HL-60 (cell line): Measurements from ENCODE around the gene ADAR.

Source experiments
- DNase-seq, 2 experiments: peaks; one replicate each; pipeline ENCODE4 v3.0.0-alpha.2; 2010 to 2020; ENCODE audit warnings: low read depth in 1 of 2, low spot score in 1 of 2
- H3K27ac ChIP-seq: fragments of 250-450 bp; sonication (Bioruptor Pico); replicated peaks from 2 replicates; pipeline ENCODE4 v1.5.1; 2020; ENCODE audit warnings: mild to moderate bottlenecking, moderate library complexity
- H3K27me3 ChIP-seq: fragments of 250-450 bp; sonication (Bioruptor Pico); 2 replicates; pipeline ENCODE4 v1.5.1; 2021; ENCODE audit warnings: mild to moderate bottlenecking, moderate library complexity; ENCODE audit not compliant: insufficient read depth, poor library complexity, severe bottlenecking
- H3K4me3 ChIP-seq: replicated peaks from 2 replicates; pipeline ENCODE4 v1.5.1; 2011; ENCODE audit warnings: mild to moderate bottlenecking, control low read depth, low read length; ENCODE audit not compliant: insufficient read depth
- GABPA ChIP-seq: IDR thresholded peaks from 2 replicates; pipeline ENCODE4 v1.6.1; 2012; ENCODE audit warnings: low read depth
- POLR2AphosphoS5 ChIP-seq: IDR thresholded peaks from 2 replicates; pipeline ENCODE4 v1.6.1; 2012; ENCODE audit warnings: low read depth
- SPI1 ChIP-seq: IDR thresholded peaks from 2 replicates; pipeline ENCODE4 v1.6.1; 2012; ENCODE audit warnings: low read depth, mild to moderate bottlenecking, borderline replicate concordance
- TF ChIP-seq, protein P1 (sequence below): IDR thresholded peaks from 2 replicates; pipeline ENCODE4 v1.6.1; 2012; ENCODE audit warnings: low read depth; ENCODE audit not compliant: insufficient replicate concordance
- TF ChIP-seq, protein P2 (sequence below): IDR thresholded peaks from one replicate; pipeline ENCODE4 v1.5.1; 2011; ENCODE audit warnings: low read length, control low read depth, inconsistent platforms; ENCODE audit not compliant: insufficient read depth

ADAR gene

DNA sequence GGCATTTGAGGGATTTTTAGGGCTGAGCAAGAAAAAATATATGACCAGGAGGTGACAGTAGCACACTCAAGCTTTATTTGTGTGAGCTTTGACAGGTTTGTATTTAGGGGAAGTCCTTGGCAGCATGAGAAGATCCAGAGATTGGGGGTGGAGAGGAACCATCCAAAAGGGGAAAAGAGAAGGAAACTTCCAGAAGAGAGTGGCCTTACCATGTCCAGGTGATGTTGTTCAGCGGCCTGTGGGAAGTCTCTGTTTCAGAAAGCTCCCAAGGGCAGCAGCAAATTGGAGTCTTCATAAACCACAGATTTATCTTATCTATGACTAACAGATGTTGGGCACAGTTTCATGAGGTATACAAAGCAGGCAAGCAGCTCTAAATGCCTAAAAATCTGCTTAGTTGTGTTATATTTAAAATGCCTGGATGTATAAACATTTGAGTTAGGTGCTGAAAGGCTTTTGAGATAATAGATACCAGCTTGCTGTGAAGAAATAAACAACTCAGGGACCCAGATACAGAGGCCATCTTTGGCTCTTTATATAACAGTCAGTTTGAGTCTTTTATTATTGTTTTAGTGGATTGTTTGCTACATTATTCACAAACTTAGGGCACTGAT lies 21.2 kb upstream of the ADAR start:
- Histone ChIP-seq H3K4me3 (no peak overlapping the region), H3K27ac (no peak overlapping the region), H3K27me3 (no peaks in the 10 kb centered on the region)
- DNase-seq = no peak
- TF ChIP-seq SPI1 = peak; percentile 22; the same call in 1 of the 2 replicates
- no peak for TF ChIP-seq POLR2AphosphoS5

DNA sequence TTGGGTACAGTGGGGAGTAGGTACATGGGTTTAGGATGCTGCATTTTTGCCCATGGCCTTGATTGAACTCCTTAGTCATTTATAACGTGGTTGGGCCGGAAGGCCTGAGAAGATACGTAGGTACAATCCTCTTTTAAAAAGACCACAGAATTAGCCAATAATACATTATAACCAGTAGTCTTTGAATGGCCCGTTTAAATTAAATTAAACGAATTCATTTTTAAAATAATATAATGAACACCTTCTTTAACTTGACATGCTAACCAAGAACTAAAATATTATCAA lies 20.1 kb upstream of the ADAR start:
- H3K27ac ChIP-seq = peak overlapping the region; percentile 93
- H3K27me3 ChIP-seq = no peaks in the 10 kb centered on the region
- no peak for DNase-seq
- 0 out of 2 replicates have a peak, but pooled peaks have one; percentile 1 for TF ChIP-seq POLR2AphosphoS5
- TF ChIP-seq, protein P1, sequence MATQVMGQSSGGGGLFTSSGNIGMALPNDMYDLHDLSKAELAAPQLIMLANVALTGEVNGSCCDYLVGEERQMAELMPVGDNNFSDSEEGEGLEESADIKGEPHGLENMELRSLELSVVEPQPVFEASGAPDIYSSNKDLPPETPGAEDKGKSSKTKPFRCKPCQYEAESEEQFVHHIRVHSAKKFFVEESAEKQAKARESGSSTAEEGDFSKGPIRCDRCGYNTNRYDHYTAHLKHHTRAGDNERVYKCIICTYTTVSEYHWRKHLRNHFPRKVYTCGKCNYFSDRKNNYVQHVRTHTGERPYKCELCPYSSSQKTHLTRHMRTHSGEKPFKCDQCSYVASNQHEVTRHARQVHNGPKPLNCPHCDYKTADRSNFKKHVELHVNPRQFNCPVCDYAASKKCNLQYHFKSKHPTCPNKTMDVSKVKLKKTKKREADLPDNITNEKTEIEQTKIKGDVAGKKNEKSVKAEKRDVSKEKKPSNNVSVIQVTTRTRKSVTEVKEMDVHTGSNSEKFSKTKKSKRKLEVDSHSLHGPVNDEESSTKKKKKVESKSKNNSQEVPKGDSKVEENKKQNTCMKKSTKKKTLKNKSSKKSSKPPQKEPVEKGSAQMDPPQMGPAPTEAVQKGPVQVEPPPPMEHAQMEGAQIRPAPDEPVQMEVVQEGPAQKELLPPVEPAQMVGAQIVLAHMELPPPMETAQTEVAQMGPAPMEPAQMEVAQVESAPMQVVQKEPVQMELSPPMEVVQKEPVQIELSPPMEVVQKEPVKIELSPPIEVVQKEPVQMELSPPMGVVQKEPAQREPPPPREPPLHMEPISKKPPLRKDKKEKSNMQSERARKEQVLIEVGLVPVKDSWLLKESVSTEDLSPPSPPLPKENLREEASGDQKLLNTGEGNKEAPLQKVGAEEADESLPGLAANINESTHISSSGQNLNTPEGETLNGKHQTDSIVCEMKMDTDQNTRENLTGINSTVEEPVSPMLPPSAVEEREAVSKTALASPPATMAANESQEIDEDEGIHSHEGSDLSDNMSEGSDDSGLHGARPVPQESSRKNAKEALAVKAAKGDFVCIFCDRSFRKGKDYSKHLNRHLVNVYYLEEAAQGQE = no peak
- H3K4me3 ChIP-seq = peak overlapping the region; percentile 99

DNA sequence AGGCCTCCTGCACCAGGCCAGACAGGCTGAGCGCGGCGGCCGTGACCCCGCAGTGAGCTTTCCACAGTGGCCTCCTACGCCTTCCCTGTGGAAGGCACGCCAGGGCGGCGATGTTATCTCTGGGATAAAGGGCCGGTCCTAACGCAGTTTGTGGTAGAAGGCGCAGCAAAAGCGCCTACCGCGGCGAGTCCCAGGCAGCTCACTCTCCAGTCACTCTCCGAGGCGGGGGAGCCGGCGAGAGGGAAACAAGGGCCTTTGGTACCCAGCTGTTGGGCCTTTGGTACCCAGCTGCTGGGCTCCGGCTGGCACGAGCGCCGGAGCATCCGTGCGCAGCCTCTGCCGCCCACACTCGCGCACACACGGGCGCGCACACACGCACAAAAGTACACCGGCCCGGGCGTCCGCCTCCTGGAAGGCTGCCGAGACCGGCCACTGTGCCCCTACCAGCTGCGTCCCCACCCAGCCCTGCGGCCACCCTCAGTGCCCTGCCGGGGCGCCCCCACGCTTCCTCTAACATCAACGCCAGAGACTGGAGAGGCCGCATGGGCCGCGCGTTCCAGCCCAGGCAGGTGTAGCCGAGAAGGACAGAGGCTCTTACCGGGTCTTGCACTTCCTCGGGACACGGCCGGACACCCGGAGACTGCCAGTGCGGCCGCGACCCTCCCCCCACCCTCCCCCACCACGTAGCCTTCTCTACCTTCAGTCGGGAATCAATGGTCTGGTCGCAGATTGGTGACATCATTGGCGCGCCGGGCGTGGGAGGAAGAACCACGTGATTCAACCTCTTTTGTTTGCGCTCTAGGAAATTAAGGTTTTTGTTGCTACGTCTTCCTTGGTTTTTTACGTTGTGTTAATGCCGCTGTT lies 19.5 kb upstream of the ADAR start:
- Histone ChIP-seq H3K4me3 (peak overlapping the region; percentile 99), H3K27ac (peak overlapping the region; percentile 93), H3K27me3 (no peaks in the 10 kb centered on the region)
- peak; percentile 85 to 92 for DNase-seq
- peak; percentile 67; the same call in 1 of the 2 replicates for TF ChIP-seq POLR2AphosphoS5
- no peak for TF ChIP-seq GABPA

DNA sequence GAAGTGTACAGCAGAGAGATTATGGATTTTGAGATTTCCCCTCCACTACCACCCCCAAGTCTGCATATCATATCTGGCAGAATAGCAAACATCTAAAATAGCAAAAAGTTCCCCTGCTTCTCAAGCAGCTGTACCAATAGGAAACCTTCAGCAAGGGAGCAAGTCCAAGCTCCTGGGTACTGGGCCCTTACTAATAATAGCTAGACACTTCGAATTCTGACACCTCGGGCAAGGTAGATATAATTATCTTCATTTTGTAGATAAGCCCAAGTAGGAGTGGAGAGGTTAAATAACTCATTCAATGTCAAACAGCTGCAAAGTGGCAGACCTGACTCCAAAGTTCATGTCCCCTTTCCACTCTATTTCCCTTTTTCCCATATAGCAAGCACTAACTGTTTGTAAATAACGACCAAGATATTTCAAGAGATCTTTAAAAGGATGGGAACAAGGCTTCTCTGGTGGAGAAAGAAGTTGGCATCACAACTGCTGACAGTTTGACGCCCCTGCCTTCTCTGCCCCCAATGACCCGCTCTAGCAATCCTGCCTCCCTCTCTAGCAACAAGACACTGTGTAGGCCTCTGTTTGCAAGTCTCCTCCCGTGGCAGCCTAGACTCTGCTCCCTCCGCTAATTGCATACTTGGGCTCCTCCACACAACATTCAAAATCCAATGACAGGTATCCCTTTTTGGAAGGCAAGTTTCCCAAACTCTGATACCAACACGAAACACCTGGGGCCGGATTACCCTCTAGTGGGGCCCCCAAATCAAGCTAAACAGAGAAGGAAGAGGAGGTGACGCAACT lies 18.7 kb upstream of the ADAR start:
- Histone ChIP-seq H3K4me3 (peak overlapping the region; percentile 99), H3K27ac (peak overlapping the region; percentile 93), H3K27me3 (no peaks in the 10 kb centered on the region)
- DNase-seq = no peak
- TF ChIP-seq GABPA (no peak), POLR2AphosphoS5 (no peak), SPI1 (no peak)
- TF ChIP-seq, protein P2, sequence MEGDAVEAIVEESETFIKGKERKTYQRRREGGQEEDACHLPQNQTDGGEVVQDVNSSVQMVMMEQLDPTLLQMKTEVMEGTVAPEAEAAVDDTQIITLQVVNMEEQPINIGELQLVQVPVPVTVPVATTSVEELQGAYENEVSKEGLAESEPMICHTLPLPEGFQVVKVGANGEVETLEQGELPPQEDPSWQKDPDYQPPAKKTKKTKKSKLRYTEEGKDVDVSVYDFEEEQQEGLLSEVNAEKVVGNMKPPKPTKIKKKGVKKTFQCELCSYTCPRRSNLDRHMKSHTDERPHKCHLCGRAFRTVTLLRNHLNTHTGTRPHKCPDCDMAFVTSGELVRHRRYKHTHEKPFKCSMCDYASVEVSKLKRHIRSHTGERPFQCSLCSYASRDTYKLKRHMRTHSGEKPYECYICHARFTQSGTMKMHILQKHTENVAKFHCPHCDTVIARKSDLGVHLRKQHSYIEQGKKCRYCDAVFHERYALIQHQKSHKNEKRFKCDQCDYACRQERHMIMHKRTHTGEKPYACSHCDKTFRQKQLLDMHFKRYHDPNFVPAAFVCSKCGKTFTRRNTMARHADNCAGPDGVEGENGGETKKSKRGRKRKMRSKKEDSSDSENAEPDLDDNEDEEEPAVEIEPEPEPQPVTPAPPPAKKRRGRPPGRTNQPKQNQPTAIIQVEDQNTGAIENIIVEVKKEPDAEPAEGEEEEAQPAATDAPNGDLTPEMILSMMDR = no peak
- TF ChIP-seq, protein P1 = no peak
